Measurements from ENCODE around the gene STING1. TPM values are rescaled to one million over a fixed set of nuclear protein-coding genes. Genes with fewer than 3 reads are reported as not detected.
A peak's percentile ranks its signal among the peaks of the same experiment; 100 is the strongest.

Gene STING1
- total RNA-seq, 1 donor from 2014 or later, result 0.07 TPM

DNA sequence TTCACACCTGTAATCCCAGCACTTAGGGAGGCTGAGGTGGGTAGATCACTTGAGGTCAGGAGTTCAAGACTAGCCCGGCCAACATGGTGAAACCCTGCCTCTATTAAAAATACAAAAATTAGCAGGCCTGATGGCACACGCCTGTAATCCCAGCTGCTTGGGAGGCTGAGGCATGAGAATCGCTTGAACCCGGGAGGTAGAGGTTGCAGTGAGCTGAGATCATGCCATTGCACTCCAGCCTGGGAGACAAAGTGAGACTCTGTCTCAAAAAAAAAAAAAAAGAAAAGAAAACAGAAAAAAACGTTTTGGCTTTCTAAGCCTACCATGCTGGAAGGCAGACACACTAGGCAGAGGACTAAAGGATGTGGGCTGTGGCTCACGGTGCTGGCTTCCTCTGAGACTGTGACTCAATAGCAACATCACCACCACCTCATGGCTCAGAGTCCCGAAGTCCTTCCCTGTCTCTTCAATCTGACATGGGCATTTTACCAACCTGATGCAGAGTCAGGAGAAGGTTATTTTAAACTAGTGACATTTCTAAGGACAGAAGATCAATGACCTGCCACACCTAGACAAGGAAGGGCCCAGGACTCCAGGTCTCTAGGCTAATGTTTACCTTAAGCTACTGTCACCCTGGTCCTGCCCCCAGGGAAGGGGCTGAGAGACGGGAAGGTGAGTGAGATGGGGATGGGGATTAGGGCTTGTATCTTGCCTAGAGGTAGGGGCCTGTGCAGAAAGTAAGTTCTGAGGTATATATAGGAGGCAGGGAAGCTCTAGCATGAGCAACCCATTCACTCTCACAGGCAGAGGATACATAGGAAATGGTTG lies 23.8 kb downstream of the STING1 start:
- H3K4me3 ChIP-seq, result no peak overlapping the region
- no peak overlapping the region for H3K4me2 ChIP-seq
- Mint-ChIP-seq H3K27me3 (ENCODE audit: insufficient read depth, low read depth) (peaks cover 5% of the 10 kb centered on the region), H3K4me3 (no peak overlapping the region), H3K27ac (no peak overlapping the region), H3K36me3 (no peaks in the 10 kb centered on the region), H3K9me3 (no peaks in the 10 kb centered on the region), H3K4me1 (peaks cover 18% of the 10 kb centered on the region)
- no peaks in the 10 kb centered on the region for H3K27me3 ChIP-seq
- peaks cover 17% of the 10 kb centered on the region for H3K4me1 ChIP-seq
- no peaks in the 10 kb centered on the region for H3K79me2 ChIP-seq (ENCODE audit: low read depth)
- H4K20me1 ChIP-seq (ENCODE audit: low read depth), result no peaks in the 10 kb centered on the region
- no peaks in the 10 kb centered on the region for H3K9me3 ChIP-seq (ENCODE audit: low read depth)
- H3K36me3 ChIP-seq, result no peaks in the 10 kb centered on the region
- H2AFZ ChIP-seq (replicated peaks), result no peak overlapping the region
- TF ChIP-seq, protein P1, sequence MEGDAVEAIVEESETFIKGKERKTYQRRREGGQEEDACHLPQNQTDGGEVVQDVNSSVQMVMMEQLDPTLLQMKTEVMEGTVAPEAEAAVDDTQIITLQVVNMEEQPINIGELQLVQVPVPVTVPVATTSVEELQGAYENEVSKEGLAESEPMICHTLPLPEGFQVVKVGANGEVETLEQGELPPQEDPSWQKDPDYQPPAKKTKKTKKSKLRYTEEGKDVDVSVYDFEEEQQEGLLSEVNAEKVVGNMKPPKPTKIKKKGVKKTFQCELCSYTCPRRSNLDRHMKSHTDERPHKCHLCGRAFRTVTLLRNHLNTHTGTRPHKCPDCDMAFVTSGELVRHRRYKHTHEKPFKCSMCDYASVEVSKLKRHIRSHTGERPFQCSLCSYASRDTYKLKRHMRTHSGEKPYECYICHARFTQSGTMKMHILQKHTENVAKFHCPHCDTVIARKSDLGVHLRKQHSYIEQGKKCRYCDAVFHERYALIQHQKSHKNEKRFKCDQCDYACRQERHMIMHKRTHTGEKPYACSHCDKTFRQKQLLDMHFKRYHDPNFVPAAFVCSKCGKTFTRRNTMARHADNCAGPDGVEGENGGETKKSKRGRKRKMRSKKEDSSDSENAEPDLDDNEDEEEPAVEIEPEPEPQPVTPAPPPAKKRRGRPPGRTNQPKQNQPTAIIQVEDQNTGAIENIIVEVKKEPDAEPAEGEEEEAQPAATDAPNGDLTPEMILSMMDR (IDR thresholded peaks at IDR 0.05), result no peak
- TF ChIP-seq EZH2phosphoT487 (IDR thresholded peaks at IDR 0.05) (no peak), EZH2 (IDR thresholded peaks at IDR 0.05) (no peak)
- H3F3A ChIP-seq (ENCODE audit: low read depth), result no peaks in the 10 kb centered on the region
- H3K9ac ChIP-seq, result no peak overlapping the region
- DNase-seq (ENCODE audit: low spot score), result no peak
- no peak overlapping the region for H3K27ac ChIP-seq

DNA sequence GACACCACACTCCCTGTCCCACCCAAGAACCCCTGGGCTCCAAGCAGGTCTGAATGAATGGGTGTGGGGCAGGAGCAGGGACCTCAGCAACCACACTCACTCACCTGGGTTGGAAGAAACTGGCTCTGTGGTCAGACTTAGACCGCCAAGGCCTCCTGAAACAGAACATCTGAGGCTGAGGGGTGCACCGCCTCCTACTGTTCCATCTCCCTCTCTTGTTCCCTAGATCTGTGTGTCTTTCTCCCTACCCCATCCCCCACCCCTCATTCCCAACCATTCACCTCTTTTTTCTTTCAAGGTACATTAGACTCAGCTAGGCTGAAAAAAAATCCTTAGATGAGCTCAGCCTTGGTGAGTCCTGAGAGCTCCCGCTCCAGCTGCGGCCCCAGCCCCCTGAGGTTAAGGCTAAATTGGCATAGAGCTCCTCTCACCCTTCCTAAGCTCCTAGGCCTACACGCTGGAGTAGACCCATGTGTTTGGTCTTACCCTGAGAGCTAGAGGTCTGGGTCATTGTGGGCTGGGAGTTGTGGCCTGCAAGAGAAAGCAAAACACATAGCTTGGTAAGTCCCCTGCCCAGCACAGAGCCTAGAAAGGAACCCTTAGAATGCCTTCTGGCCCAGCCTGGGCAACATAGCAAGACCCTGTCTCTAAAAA lies 24.8 kb downstream of the STING1 start:
- Histone ChIP-seq H3K79me2 (ENCODE audit: low read depth) (no peaks in the 10 kb centered on the region), H3K9me3 (ENCODE audit: low read depth) (no peaks in the 10 kb centered on the region), H4K20me1 (ENCODE audit: low read depth) (no peaks in the 10 kb centered on the region), H3K36me3 (no peaks in the 10 kb centered on the region), H3F3A (ENCODE audit: low read depth) (no peaks in the 10 kb centered on the region), H3K27me3 (no peaks in the 10 kb centered on the region), H2AFZ (replicated peaks) (no peak overlapping the region), H3K4me3 (no peak overlapping the region), H3K9ac (no peak overlapping the region), H3K4me1 (peaks cover 14% of the 10 kb centered on the region), H3K27ac (no peak overlapping the region), H3K4me2 (no peak overlapping the region)
- Mint-ChIP-seq H3K36me3 (no peaks in the 10 kb centered on the region), H3K4me1 (peaks cover 15% of the 10 kb centered on the region), H3K9me3 (no peaks in the 10 kb centered on the region), H3K27me3 (ENCODE audit: insufficient read depth, low read depth) (peaks cover 5% of the 10 kb centered on the region), H3K27ac (no peak overlapping the region), H3K4me3 (no peak overlapping the region)
- DNase-seq (ENCODE audit: low spot score), result no peak
- no peak for TF ChIP-seq EZH2phosphoT487 (IDR thresholded peaks at IDR 0.05)
- TF ChIP-seq, protein P1 (IDR thresholded peaks at IDR 0.05), result no peak
- no peak for TF ChIP-seq EZH2 (IDR thresholded peaks at IDR 0.05)

- Histone ChIP-seq H4K20me1 (ENCODE audit: low read depth) (no peaks in the 10 kb centered on the region), H3K27me3 (no peaks in the 10 kb centered on the region), H3K27ac (no peak overlapping the region), H3K4me1 (peaks cover 8% of the 10 kb centered on the region), H3K4me2 (no peak overlapping the region), H3K36me3 (no peaks in the 10 kb centered on the region), H3K9ac (no peak overlapping the region), H3F3A (ENCODE audit: low read depth) (no peaks in the 10 kb centered on the region), H3K9me3 (ENCODE audit: low read depth) (no peaks in the 10 kb centered on the region), H3K4me3 (no peak overlapping the region), H3K79me2 (ENCODE audit: low read depth) (no peaks in the 10 kb centered on the region), H2AFZ (replicated peaks) (no peak overlapping the region)
- no peaks in the 10 kb centered on the region for H3K36me3 Mint-ChIP-seq
- no peak for DNase-seq (ENCODE audit: low spot score)
- TF ChIP-seq, protein P1 (IDR thresholded peaks at IDR 0.05), result no peak
- TF ChIP-seq EZH2phosphoT487 (IDR thresholded peaks at IDR 0.05) (no peak), EZH2 (IDR thresholded peaks at IDR 0.05) (no peak)
- peak overlapping the region; percentile 85 for H3K27ac Mint-ChIP-seq
- no peaks in the 10 kb centered on the region for H3K9me3 Mint-ChIP-seq
- peaks cover 5% of the 10 kb centered on the region for H3K27me3 Mint-ChIP-seq (ENCODE audit: insufficient read depth, low read depth)
- H3K4me3 Mint-ChIP-seq, result no peak overlapping the region
- peaks cover 11% of the 10 kb centered on the region for H3K4me1 Mint-ChIP-seq
Observed at GRCh38 chr5:139457241-139457640, 25.3 kb downstream of the STING1 start.
